A549 (cell line): ENCODE measurements around the gene SEC31B.

Experiments used
- EP300 ChIP-seq, 2 experiments: fragments of >200 bp; sonication (Bioruptor Twin); formaldehyde crosslinking; IDR thresholded peaks; 2 replicates in 1 of 2; 3 replicates in 1 of 2; pipeline ENCODE4 v1.6.1; 2016 to 2017
- JUNB ChIP-seq: fragments of >200 bp; sonication (Bioruptor Twin); formaldehyde crosslinking; IDR thresholded peaks from 2 replicates; pipeline ENCODE4 v1.6.1; 2016

DNA sequence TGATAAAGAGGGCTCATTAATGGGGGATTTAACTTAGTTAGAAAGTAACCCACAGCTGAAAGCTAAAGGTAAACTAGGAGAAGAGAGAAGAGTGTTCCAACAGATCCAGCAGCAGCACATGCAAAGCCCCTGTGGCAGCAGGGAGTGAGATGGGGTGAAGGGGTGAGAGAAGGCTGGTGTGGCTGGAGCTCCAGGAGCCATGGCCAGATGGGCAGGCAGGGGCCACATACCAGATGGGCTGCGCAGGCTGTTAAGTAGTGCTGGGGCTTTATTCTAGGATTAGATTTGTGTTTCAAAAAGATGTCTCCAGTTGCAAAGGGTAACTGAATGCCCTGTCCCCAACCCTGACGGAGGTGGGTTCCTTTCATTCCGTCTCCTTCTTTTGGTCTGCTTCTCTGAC is 49.3 kb upstream of the SEC31B start:
- TF ChIP-seq JUNB (no peak), EP300 (IDR thresholded peaks at IDR 0.05) (no peak)
